Measurements from ENCODE around the gene PPP2R2D. TPM values are rescaled to one million over a fixed set of nuclear protein-coding genes. Genes with fewer than 3 reads are reported as not detected.
"Not testable (repeated sequence)": the region's sequence is repeated elsewhere in the genome, so short reads cannot be mapped to it uniquely, and the experiment has no call there.

The PPP2R2D gene
- total RNA-seq, 1 donor from 2014 or later, result 39.6 TPM

- DNase-seq, result no peak
Measured at GRCh38 chr10:131949041-131949862, 48.4 kb downstream of the PPP2R2D start.

GRCh38 chr10:131949908-131950307, 49.1 kb downstream of the PPP2R2D start:
- DNase-seq, result not testable (repeated sequence)

GRCh38 chr10:131954356-131954965, 53.7 kb downstream of the PPP2R2D start:
- DNase-seq, result no peak

- DNase-seq, result no peak
Measured at GRCh38 chr10:131955591-131956340, 55.0 kb downstream of the PPP2R2D start.

GRCh38 chr10:131959841-131960240, 59.0 kb downstream of the PPP2R2D start:
- no peak for DNase-seq

- DNase-seq, result no peak
Measured at GRCh38 chr10:131960631-131961046, 59.8 kb downstream of the PPP2R2D start.

GRCh38 chr10:131961047-131961776, 60.4 kb downstream of the PPP2R2D start:
- DNase-seq, result no peak

- DNase-seq, result no peak
Measured at GRCh38 chr10:131961777-131962662, 61.2 kb downstream of the PPP2R2D start.

GRCh38 chr10:131963350-131963749, 62.5 kb downstream of the PPP2R2D start:
- no peak for DNase-seq

GRCh38 chr10:131963811-131964210, 63.0 kb downstream of the PPP2R2D start:
- DNase-seq, result no peak

GRCh38 chr10:131964298-131964697, 63.5 kb downstream of the PPP2R2D start:
- DNase-seq, result no peak

- no peak for DNase-seq
Measured at GRCh38 chr10:131968949-131969348, 68.1 kb downstream of the PPP2R2D start.

GRCh38 chr10:131970946-131971345, 70.1 kb downstream of the PPP2R2D start:
- no peak for DNase-seq

- no peak for DNase-seq
Measured at GRCh38 chr10:131971591-131971990, 70.8 kb downstream of the PPP2R2D start.

- DNase-seq, result no peak
Measured at GRCh38 chr10:131972474-131973071, 71.8 kb downstream of the PPP2R2D start.

- DNase-seq, result no peak
Measured at GRCh38 chr10:131973160-131973951, 72.5 kb downstream of the PPP2R2D start.

GRCh38 chr10:131974034-131974817, 73.4 kb downstream of the PPP2R2D start:
- DNase-seq, result no peak

- no peak for DNase-seq
Measured at GRCh38 chr10:131975003-131975402, 74.2 kb downstream of the PPP2R2D start.

GRCh38 chr10:131975796-131976195, 75.0 kb downstream of the PPP2R2D start:
- DNase-seq, result no peak

Measured in tongue (tissue), 2 donors.